Stimulated activated memory B cell treated with anti-CD40 and anti-IgM and Interleukin-4, amounts not matched to agents 10 μg/mL and 1 μg/mL and 100 μg/mL, for 72 hours (primary cell): ENCODE results near the gene NID1.

Source experiments
- ATAC-seq: fragments of 150-1000 bp; cut with Tn5 transposase; 2 replicates; pipeline ENCODE4 v1.10.0; 2021
- H3K27ac Mint-ChIP-seq: one replicate; pipeline ENCODE4 v1.8.0; 2022; ENCODE audit warnings: mild to moderate bottlenecking, mixed read lengths
- H3K27me3 Mint-ChIP-seq: one replicate; pipeline ENCODE4 v1.8.0; 2022; ENCODE audit warnings: mixed read lengths
- H3K36me3 Mint-ChIP-seq: one replicate; pipeline ENCODE4 v1.8.0; 2022; ENCODE audit warnings: mixed read lengths
- H3K4me1 Mint-ChIP-seq: one replicate; pipeline ENCODE4 v1.8.0; 2022; ENCODE audit warnings: mixed read lengths
- H3K4me3 Mint-ChIP-seq: one replicate; pipeline ENCODE4 v1.8.0; 2022; ENCODE audit warnings: mild to moderate bottlenecking, moderate library complexity, mixed read lengths
- H3K9me3 Mint-ChIP-seq: one replicate; pipeline ENCODE4 v1.8.0; 2022; ENCODE audit warnings: mixed read lengths

NID1 gene

GRCh38 chr1:236059011-236059410, 5.9 kb downstream of the NID1 start:
- peaks cover 51% of the 10 kb centered on the region for H3K27me3 Mint-ChIP-seq
- no peak for ATAC-seq
- peaks cover 8% of the 10 kb centered on the region for H3K4me1 Mint-ChIP-seq
- H3K9me3 Mint-ChIP-seq = no peaks in the 10 kb centered on the region
- no peak overlapping the region for H3K27ac Mint-ChIP-seq
- H3K4me3 Mint-ChIP-seq = no peak overlapping the region
- no peaks in the 10 kb centered on the region for H3K36me3 Mint-ChIP-seq

- Mint-ChIP-seq H3K4me1 (peaks cover 8% of the 10 kb centered on the region), H3K9me3 (no peaks in the 10 kb centered on the region), H3K4me3 (no peak overlapping the region), H3K36me3 (no peaks in the 10 kb centered on the region), H3K27me3 (peaks cover 51% of the 10 kb centered on the region), H3K27ac (no peak overlapping the region)
- peak; percentile 82 for ATAC-seq
Measured at GRCh38 chr1:236058141-236058934, 6.6 kb downstream of the NID1 start.

- H3K27ac Mint-ChIP-seq = no peak overlapping the region
- H3K4me3 Mint-ChIP-seq = no peak overlapping the region
- peaks cover 8% of the 10 kb centered on the region for H3K4me1 Mint-ChIP-seq
- no peak for ATAC-seq
- H3K27me3 Mint-ChIP-seq = peaks cover 53% of the 10 kb centered on the region
- no peaks in the 10 kb centered on the region for H3K9me3 Mint-ChIP-seq
- H3K36me3 Mint-ChIP-seq = no peaks in the 10 kb centered on the region
Measured at GRCh38 chr1:236057546-236057945, 7.3 kb downstream of the NID1 start.

GRCh38 chr1:236052232-236052993, 12.5 kb downstream of the NID1 start:
- Mint-ChIP-seq H3K9me3 (no peaks in the 10 kb centered on the region), H3K4me3 (no peak overlapping the region), H3K4me1 (no peaks in the 10 kb centered on the region), H3K27ac (no peak overlapping the region), H3K36me3 (no peaks in the 10 kb centered on the region), H3K27me3 (peaks cover 60% of the 10 kb centered on the region)
- ATAC-seq = no peak

GRCh38 chr1:236051242-236051791, 13.6 kb downstream of the NID1 start:
- ATAC-seq = no peak
- no peaks in the 10 kb centered on the region for H3K36me3 Mint-ChIP-seq
- no peaks in the 10 kb centered on the region for H3K4me1 Mint-ChIP-seq
- no peak overlapping the region for H3K4me3 Mint-ChIP-seq
- no peak overlapping the region for H3K27ac Mint-ChIP-seq
- H3K9me3 Mint-ChIP-seq = no peaks in the 10 kb centered on the region
- H3K27me3 Mint-ChIP-seq = peaks cover 50% of the 10 kb centered on the region

GRCh38 chr1:236045771-236046170, 19.1 kb downstream of the NID1 start:
- Mint-ChIP-seq H3K4me1 (no peaks in the 10 kb centered on the region), H3K36me3 (peaks cover 5% of the 10 kb centered on the region), H3K27ac (no peak overlapping the region), H3K4me3 (no peak overlapping the region), H3K9me3 (peaks cover 4% of the 10 kb centered on the region), H3K27me3 (peaks cover 26% of the 10 kb centered on the region)
- ATAC-seq = no peak

- no peak overlapping the region for H3K4me3 Mint-ChIP-seq
- peaks cover 18% of the 10 kb centered on the region for H3K27me3 Mint-ChIP-seq
- H3K36me3 Mint-ChIP-seq = peaks cover 5% of the 10 kb centered on the region
- no peak overlapping the region for H3K27ac Mint-ChIP-seq
- peaks cover 4% of the 10 kb centered on the region for H3K9me3 Mint-ChIP-seq
- no peak for ATAC-seq
- no peaks in the 10 kb centered on the region for H3K4me1 Mint-ChIP-seq
Measured at GRCh38 chr1:236044341-236044740, 20.5 kb downstream of the NID1 start.

- H3K27me3 Mint-ChIP-seq = peaks cover 13% of the 10 kb centered on the region
- H3K36me3 Mint-ChIP-seq = peaks cover 5% of the 10 kb centered on the region
- H3K4me3 Mint-ChIP-seq = no peak overlapping the region
- no peak for ATAC-seq
- no peaks in the 10 kb centered on the region for H3K4me1 Mint-ChIP-seq
- peaks cover 4% of the 10 kb centered on the region for H3K9me3 Mint-ChIP-seq
- H3K27ac Mint-ChIP-seq = no peak overlapping the region
Measured at GRCh38 chr1:236041631-236042618, 23.0 kb downstream of the NID1 start.

GRCh38 chr1:236039740-236040685, 24.9 kb downstream of the NID1 start:
- Mint-ChIP-seq H3K9me3 (peaks cover 4% of the 10 kb centered on the region), H3K27ac (no peak overlapping the region), H3K4me3 (no peak overlapping the region), H3K36me3 (peaks cover 5% of the 10 kb centered on the region), H3K27me3 (peaks cover 13% of the 10 kb centered on the region), H3K4me1 (no peaks in the 10 kb centered on the region)
- no peak for ATAC-seq

- Mint-ChIP-seq H3K27me3 (peaks cover 8% of the 10 kb centered on the region), H3K27ac (no peak overlapping the region), H3K36me3 (peaks cover 2% of the 10 kb centered on the region), H3K9me3 (peaks cover 2% of the 10 kb centered on the region), H3K4me3 (no peak overlapping the region), H3K4me1 (no peaks in the 10 kb centered on the region)
- no peak for ATAC-seq
Measured at GRCh38 chr1:236038034-236038433, 26.9 kb downstream of the NID1 start.

GRCh38 chr1:236035681-236036101, 29.2 kb downstream of the NID1 start:
- no peaks in the 10 kb centered on the region for H3K27me3 Mint-ChIP-seq
- no peaks in the 10 kb centered on the region for H3K9me3 Mint-ChIP-seq
- H3K36me3 Mint-ChIP-seq = no peaks in the 10 kb centered on the region
- no peak overlapping the region for H3K4me3 Mint-ChIP-seq
- ATAC-seq = no peak
- H3K4me1 Mint-ChIP-seq = no peaks in the 10 kb centered on the region
- no peak overlapping the region for H3K27ac Mint-ChIP-seq

- no peak for ATAC-seq
- no peak overlapping the region for H3K4me3 Mint-ChIP-seq
- no peaks in the 10 kb centered on the region for H3K27me3 Mint-ChIP-seq
- no peak overlapping the region for H3K27ac Mint-ChIP-seq
- H3K4me1 Mint-ChIP-seq = no peaks in the 10 kb centered on the region
- H3K36me3 Mint-ChIP-seq = no peaks in the 10 kb centered on the region
- no peaks in the 10 kb centered on the region for H3K9me3 Mint-ChIP-seq
Measured at GRCh38 chr1:236033336-236033735, 31.6 kb downstream of the NID1 start.

GRCh38 chr1:236030534-236030933, 34.4 kb downstream of the NID1 start:
- Mint-ChIP-seq H3K27ac (no peak overlapping the region), H3K27me3 (no peaks in the 10 kb centered on the region), H3K9me3 (no peaks in the 10 kb centered on the region), H3K36me3 (no peaks in the 10 kb centered on the region), H3K4me1 (no peaks in the 10 kb centered on the region), H3K4me3 (no peak overlapping the region)
- ATAC-seq = no peak

- Mint-ChIP-seq H3K4me1 (no peaks in the 10 kb centered on the region), H3K27me3 (no peaks in the 10 kb centered on the region), H3K27ac (no peak overlapping the region), H3K9me3 (no peaks in the 10 kb centered on the region), H3K4me3 (no peak overlapping the region), H3K36me3 (no peaks in the 10 kb centered on the region)
- ATAC-seq = no peak
Measured at GRCh38 chr1:236029428-236029940, 35.4 kb downstream of the NID1 start.
